ENCODE data around the gene SAG.
A peak's percentile ranks its signal among the peaks of the same experiment; 100 is the strongest.

Gene SAG

GRCh38 chr2:233307565-233307964 is at the start of gene SAG:
SAG (plus strand) TSS chr2:233307816; CDS start chr2:233309190, 1,374 bp downstream.
- DNase-seq (ENCODE audit: low read depth in 2 of 2, low spot score in 1 of 2) = no peak

- no peak for DNase-seq (ENCODE audit: low read depth in 2 of 2, low spot score in 1 of 2)
Measured at GRCh38 chr2:233258211-233258610, 49.4 kb upstream of the SAG start.

- DNase-seq (ENCODE audit: low read depth in 2 of 2, low spot score in 1 of 2) = no peak
Measured at GRCh38 chr2:233259730-233260129, 47.9 kb upstream of the SAG start.

GRCh38 chr2:233260661-233261060 is 47.0 kb upstream of the SAG start:
- no peak for DNase-seq (ENCODE audit: low read depth in 2 of 2, low spot score in 1 of 2)

- no peak for DNase-seq (ENCODE audit: low read depth in 2 of 2, low spot score in 1 of 2)
Measured at GRCh38 chr2:233261819-233262555, 45.6 kb upstream of the SAG start.

- no peak for DNase-seq (ENCODE audit: low read depth in 2 of 2, low spot score in 1 of 2)
Measured at GRCh38 chr2:233262562-233262961, 45.1 kb upstream of the SAG start.

- DNase-seq (ENCODE audit: low read depth in 2 of 2, low spot score in 1 of 2) = no peak
Measured at GRCh38 chr2:233263045-233263570, 44.5 kb upstream of the SAG start.

GRCh38 chr2:233264667-233265066 is 42.9 kb upstream of the SAG start:
- no peak for DNase-seq (ENCODE audit: low read depth in 2 of 2, low spot score in 1 of 2)

- no peak for DNase-seq (ENCODE audit: low read depth in 2 of 2, low spot score in 1 of 2)
Measured at GRCh38 chr2:233265899-233266431, 41.7 kb upstream of the SAG start.

GRCh38 chr2:233266481-233266880 is 41.1 kb upstream of the SAG start:
- DNase-seq (ENCODE audit: low read depth in 2 of 2, low spot score in 1 of 2) = no peak

GRCh38 chr2:233267516-233268245 is 39.9 kb upstream of the SAG start:
- DNase-seq (ENCODE audit: low read depth in 2 of 2, low spot score in 1 of 2) = peak; percentile 46 to 68

- no peak for DNase-seq (ENCODE audit: low read depth in 2 of 2, low spot score in 1 of 2)
Measured at GRCh38 chr2:233270366-233270765, 37.2 kb upstream of the SAG start.

GRCh38 chr2:233270951-233271350 is 36.7 kb upstream of the SAG start:
- no peak for DNase-seq (ENCODE audit: low read depth in 2 of 2, low spot score in 1 of 2)

GRCh38 chr2:233271693-233272092 is 35.9 kb upstream of the SAG start:
- DNase-seq (ENCODE audit: low read depth in 2 of 2, low spot score in 1 of 2) = no peak

GRCh38 chr2:233273120-233273519 is 34.5 kb upstream of the SAG start:
- no peak for DNase-seq (ENCODE audit: low read depth in 2 of 2, low spot score in 1 of 2)

GRCh38 chr2:233275223-233275622 is 32.4 kb upstream of the SAG start:
- no peak for DNase-seq (ENCODE audit: low read depth in 2 of 2, low spot score in 1 of 2)

- DNase-seq (ENCODE audit: low read depth in 2 of 2, low spot score in 1 of 2) = no peak
Measured at GRCh38 chr2:233278921-233279320, 28.7 kb upstream of the SAG start.

- DNase-seq (ENCODE audit: low read depth in 2 of 2, low spot score in 1 of 2) = no peak
Measured at GRCh38 chr2:233280114-233280693, 27.4 kb upstream of the SAG start.

- no peak for DNase-seq (ENCODE audit: low read depth in 2 of 2, low spot score in 1 of 2)
Measured at GRCh38 chr2:233281553-233281952, 26.1 kb upstream of the SAG start.

GRCh38 chr2:233281992-233282603 is 25.5 kb upstream of the SAG start:
- no peak for DNase-seq (ENCODE audit: low read depth in 2 of 2, low spot score in 1 of 2)

- DNase-seq (ENCODE audit: low read depth in 2 of 2, low spot score in 1 of 2) = no peak
Measured at GRCh38 chr2:233285921-233286320, 21.7 kb upstream of the SAG start.

All from stimulated activated CD8-positive, alpha-beta memory T cell treated with anti-CD3 and anti-CD28 coated beads, Interleukin-4, amount 100 ng/mL, for 1 hour (primary cell).